Measurements from ENCODE around the gene MAL.

The MAL gene

DNA sequence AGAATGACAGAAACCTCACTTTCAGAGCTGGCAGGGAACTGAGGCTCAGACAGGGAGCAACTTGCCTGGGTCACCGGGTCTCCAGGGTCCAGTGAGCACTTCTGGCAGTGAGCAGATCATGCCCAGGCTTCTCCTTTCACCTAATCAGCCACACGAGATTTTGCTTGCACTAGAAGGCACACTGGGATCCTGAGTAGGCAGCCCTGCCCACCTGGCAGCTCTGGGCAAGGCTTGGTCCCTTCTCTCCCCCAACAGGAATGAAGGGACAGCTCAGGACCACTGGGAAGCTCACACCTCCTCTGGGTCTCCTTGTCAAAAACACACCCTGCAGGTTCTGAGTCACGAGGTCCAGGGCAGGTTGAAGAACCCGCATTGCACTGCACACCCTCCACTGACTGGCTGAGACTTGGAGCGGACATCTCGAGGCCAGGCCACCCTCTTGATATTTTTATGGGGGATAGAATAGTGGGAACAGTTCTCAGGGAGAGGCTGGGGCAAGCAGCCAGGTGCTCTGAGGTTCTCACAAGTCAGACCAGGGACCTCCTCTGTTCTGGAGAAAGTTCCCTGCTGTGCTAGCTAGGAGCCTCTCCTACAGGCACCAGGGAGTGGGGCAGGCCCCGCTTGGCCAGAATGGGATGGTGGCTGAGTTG lies 5.7 kb downstream of the MAL start:
- DNase-seq (ENCODE audit: low read depth): no peak
- TF ChIP-seq, protein P1, sequence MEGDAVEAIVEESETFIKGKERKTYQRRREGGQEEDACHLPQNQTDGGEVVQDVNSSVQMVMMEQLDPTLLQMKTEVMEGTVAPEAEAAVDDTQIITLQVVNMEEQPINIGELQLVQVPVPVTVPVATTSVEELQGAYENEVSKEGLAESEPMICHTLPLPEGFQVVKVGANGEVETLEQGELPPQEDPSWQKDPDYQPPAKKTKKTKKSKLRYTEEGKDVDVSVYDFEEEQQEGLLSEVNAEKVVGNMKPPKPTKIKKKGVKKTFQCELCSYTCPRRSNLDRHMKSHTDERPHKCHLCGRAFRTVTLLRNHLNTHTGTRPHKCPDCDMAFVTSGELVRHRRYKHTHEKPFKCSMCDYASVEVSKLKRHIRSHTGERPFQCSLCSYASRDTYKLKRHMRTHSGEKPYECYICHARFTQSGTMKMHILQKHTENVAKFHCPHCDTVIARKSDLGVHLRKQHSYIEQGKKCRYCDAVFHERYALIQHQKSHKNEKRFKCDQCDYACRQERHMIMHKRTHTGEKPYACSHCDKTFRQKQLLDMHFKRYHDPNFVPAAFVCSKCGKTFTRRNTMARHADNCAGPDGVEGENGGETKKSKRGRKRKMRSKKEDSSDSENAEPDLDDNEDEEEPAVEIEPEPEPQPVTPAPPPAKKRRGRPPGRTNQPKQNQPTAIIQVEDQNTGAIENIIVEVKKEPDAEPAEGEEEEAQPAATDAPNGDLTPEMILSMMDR (IDR thresholded peaks at IDR 0.05; ENCODE audit: control insufficient read depth, extremely low read depth, insufficient read depth): no peak

GRCh38 chr2:95031726-95032116 lies 6.2 kb downstream of the MAL start:
- TF ChIP-seq, protein P1 (IDR thresholded peaks at IDR 0.05; ENCODE audit: control insufficient read depth, extremely low read depth, insufficient read depth): no peak
- H3K4me3 ChIP-seq (ENCODE audit: low read depth, low read length): no peak overlapping the region
- DNase-seq (ENCODE audit: low read depth): peak; percentile 28

More for the DNA sequence above, 5.7 kb downstream of the MAL start:
- H3K4me3 ChIP-seq (ENCODE audit: low read depth, low read length): no peak overlapping the region

GRCh38 chr2:95032341-95032740 lies 6.8 kb downstream of the MAL start:
- TF ChIP-seq, protein P1 (IDR thresholded peaks at IDR 0.05; ENCODE audit: control insufficient read depth, extremely low read depth, insufficient read depth): no peak
- no peak overlapping the region for H3K4me3 ChIP-seq (ENCODE audit: low read depth, low read length)
- no peak for DNase-seq (ENCODE audit: low read depth)

DNA sequence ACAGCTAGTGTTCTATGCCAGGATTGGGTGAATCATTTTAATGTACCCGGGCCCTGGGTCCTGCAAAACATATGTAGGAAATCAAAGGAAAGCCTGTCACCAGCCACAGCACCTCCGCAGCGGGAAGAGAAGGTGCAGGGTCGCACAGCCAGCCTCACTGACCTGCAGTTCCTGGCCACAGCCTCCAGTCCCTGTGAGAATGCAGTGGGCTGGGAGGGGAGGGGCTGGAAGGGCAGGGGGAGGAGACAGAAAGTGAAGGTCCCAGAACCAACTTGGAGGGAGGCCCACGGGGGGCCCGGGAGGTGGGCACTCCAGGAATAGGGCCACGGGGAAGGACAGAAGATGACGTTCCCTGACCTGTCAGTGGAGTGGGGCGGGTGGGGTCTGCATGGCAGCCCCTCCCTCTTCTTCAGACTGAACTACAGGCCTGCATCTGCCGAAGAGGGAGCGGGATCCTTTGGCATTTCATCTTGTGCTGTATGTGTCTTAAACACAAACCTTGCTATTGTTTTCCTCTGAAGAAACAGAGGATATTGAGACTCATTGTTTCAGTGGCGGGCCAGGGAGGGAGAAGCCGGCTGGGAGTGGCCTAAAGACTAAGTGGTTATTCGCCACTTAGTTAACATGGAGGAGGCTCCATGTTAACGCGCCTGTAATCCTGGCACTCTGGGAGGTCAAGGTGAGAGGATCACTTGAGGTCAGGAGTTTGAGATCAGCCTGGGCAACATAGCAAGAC lies 7.5 kb downstream of the MAL start:
- no peak overlapping the region for H3K4me3 ChIP-seq (ENCODE audit: low read depth, low read length)
- TF ChIP-seq, protein P1 (IDR thresholded peaks at IDR 0.05; ENCODE audit: control insufficient read depth, extremely low read depth, insufficient read depth): no peak
- DNase-seq (ENCODE audit: low read depth): no peak

DNA sequence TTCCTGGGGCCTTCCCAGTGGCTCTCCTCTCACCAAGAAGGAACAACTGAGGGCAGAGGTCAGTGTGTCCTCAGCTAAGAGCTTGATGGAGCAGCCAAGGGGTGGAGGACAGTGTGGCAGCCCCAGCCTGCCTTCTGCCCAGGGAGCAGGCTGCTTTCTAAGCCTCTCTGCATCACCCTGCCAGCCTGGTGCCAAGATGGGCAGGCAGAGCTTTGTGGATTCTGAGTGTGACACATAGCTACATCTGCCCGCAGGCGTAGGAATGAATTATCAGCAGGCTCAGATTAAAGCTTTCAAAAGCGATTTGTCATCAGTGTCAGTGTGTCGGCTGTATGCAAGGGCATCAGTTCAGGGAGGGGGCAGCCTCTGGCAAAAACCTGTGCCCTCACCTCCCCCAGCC lies 8.7 kb downstream of the MAL start:
- H3K4me3 ChIP-seq (ENCODE audit: low read depth, low read length): no peak overlapping the region
- no peak for DNase-seq (ENCODE audit: low read depth)
- TF ChIP-seq, protein P1 (IDR thresholded peaks at IDR 0.05; ENCODE audit: control insufficient read depth, extremely low read depth, insufficient read depth): no peak

GRCh38 chr2:95034818-95035217 lies 9.3 kb downstream of the MAL start:
- no peak for DNase-seq (ENCODE audit: low read depth)
- TF ChIP-seq, protein P1 (IDR thresholded peaks at IDR 0.05; ENCODE audit: control insufficient read depth, extremely low read depth, insufficient read depth): no peak
- H3K4me3 ChIP-seq (ENCODE audit: low read depth, low read length): no peak overlapping the region
